Measurements from ENCODE around the gene CD163L1.

Gene CD163L1

GRCh38 chr12:7321624-7322023 is 122.3 kb downstream of the CD163L1 start:
- no peak for DNase-seq

DNA sequence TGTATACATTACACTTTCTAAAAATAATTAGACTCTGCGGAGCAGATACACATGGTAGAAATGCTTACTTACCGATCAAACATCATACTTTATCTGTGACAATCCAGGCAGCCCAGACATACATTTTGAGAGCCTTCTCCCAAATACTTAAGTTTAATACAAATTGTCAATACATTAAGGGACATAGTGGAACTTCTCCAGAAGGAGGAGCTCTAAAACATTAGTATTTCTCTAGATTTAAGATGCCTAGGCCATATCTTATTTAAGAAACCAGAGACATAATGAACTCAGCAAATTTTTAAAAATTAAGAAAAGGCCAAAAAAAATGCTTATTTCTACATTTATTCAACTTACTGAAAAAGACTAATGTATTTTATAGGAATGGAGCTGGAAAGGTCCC is 124.0 kb downstream of the CD163L1 start:
- DNase-seq, result no peak

DNA sequence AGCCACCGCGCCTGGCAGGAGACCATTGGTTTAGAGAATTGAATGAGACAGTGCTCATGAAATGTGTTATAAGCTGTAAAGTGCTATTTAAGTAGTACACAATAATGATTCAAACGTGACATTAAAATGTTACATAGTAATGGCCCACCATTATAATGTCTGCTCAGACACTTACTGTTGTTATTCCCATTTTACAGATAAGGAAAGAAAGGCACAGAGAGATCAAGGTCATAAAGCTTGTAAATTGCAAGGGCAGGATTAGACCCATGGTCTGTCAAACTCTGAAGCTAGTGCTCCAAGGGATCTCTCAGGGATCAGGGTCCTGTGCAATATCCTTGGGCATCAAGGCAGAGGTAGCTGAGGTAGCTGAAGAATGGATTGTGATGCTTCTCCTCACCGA is 133.9 kb downstream of the CD163L1 start:
- DNase-seq, result no peak

Data from activated naive CD4-positive, alpha-beta T cell treated with anti-CD3 and anti-CD28 coated beads, Interleukin-2, amount 50 U/mL, for 16 hours (primary cell).